Measurements from ENCODE around the gene COX10.

DNA sequence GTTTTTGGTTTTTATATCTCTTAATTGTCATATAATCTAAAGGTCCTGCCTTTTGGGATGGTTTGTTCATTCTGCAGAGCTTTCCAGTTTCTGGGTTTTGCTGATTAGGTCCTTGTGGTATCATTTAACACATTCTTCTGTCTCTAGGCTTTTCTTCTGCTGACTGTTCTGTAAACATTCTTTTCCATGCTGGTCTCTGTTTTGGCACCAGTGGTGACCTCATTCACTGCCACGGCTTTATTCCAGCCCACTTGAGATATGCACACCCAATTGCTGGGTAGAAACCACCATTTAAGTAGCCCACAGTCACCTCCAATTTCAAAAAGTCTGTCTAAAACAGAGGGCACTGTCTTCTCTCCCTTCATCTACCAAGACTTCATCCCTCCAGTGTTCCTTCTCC is 31.1 kb upstream of the COX10 start:
- TF ChIP-seq CTCF (conservative IDR thresholded peaks at IDR 0.05 in 1 of 2, IDR thresholded peaks at IDR 0.05 in 1 of 2; ENCODE audit: extremely low read depth in 1 of 2, insufficient read depth in 1 of 2, low read depth in 1 of 2, low read length in 2 of 2): no peak
- TF ChIP-seq EZH2 (IDR thresholded peaks at IDR 0.05; ENCODE audit: borderline replicate concordance, low read length): no peak
